HepG2 (cell line): ENCODE data around the gene CNN3. TPM values are rescaled to one million over a fixed set of nuclear protein-coding genes. Genes with fewer than 3 reads are reported as not detected.

Source experiments
- ARNTL ChIP-seq: sonication (generic); formaldehyde crosslinking; IDR thresholded peaks from 2 replicates; pipeline ENCODE4 v1.4.0; 2020; ENCODE audit warnings: mild to moderate bottlenecking, missing genetic modification reagents
- DNMT3B ChIP-seq: conservative IDR thresholded peaks from 2 replicates; pipeline ENCODE4 v1.6.1; 2016; ENCODE audit warnings: missing biosample characterization, control low read depth
- ETS1 ChIP-seq: sonication (generic); formaldehyde crosslinking; IDR thresholded peaks from 2 replicates; pipeline ENCODE4 v1.4.0; 2020; ENCODE audit warnings: missing genetic modification reagents
- GFI1 ChIP-seq: sonication (generic); formaldehyde crosslinking; IDR thresholded peaks from 2 replicates; pipeline ENCODE4 v1.5.0; 2020; ENCODE audit warnings: missing genetic modification reagents, mild to moderate bottlenecking, borderline replicate concordance
- GMEB2 ChIP-seq: IDR thresholded peaks from 2 replicates; pipeline ENCODE4 v1.6.1; 2016; ENCODE audit warnings: missing biosample characterization, missing genetic modification reagents, low read depth
- HNF1A ChIP-seq, 2 experiments: sonication (generic) in 1 of 2; formaldehyde crosslinking in 1 of 2; IDR thresholded peaks; 2 replicates each; pipeline versions ENCODE4 v1.4.0 to v1.6.1; 2016 to 2020; ENCODE audit warnings: borderline replicate concordance in 1 of 2, low read depth in 1 of 2, mild to moderate bottlenecking in 1 of 2, missing genetic modification reagents in 1 of 2
- KLF12 ChIP-seq: sonication (generic); formaldehyde crosslinking; IDR thresholded peaks from 2 replicates; pipeline ENCODE4 v1.4.0; 2020; ENCODE audit warnings: missing genetic modification reagents, borderline replicate concordance
- POGZ ChIP-seq: sonication (generic); formaldehyde crosslinking; IDR thresholded peaks from 2 replicates; pipeline ENCODE4 v1.4.0; 2020; ENCODE audit warnings: mild to moderate bottlenecking, missing genetic modification reagents
- ZBTB46 ChIP-seq: sonication (generic); formaldehyde crosslinking; IDR thresholded peaks from 2 replicates; pipeline ENCODE4 v1.4.0; 2020; ENCODE audit warnings: mild to moderate bottlenecking, missing genetic modification reagents, borderline replicate concordance
- ZNF343 ChIP-seq: sonication (generic); formaldehyde crosslinking; IDR thresholded peaks from 2 replicates; pipeline ENCODE4 v1.4.0; 2020; ENCODE audit warnings: mild to moderate bottlenecking, missing genetic modification reagents
- polyA plus RNA-seq, 8 experiments: library from polyadenylated mRNA; depleted of rRNA in 3 of 8; stranded (reverse) in 7 of 8; unstranded in 1 of 8; fragments of >200 nt; fragmentation: Illumina TruSeq in 4 of 8; extraction: Trizol in 4 of 8; gene quantifications; 2 replicates each; pipeline versions ENCODE4 v1.2.1 to v1.2.3, GENCODE V29; 2011 to 2016; ENCODE audit warnings: low read depth in 4 of 8, missing spikeins in 1 of 8, mixed read lengths in 1 of 8; ENCODE audit not compliant: insufficient read depth in 1 of 8
- total RNA-seq, 5 experiments: library from RNA; depleted of rRNA; stranded (reverse); fragments of >200 nt; fragmentation: Illumina TruSeq; extraction: Trizol; gene quantifications; 2 replicates each; pipeline ENCODE4 v1.2.3, GENCODE V29; 2016; ENCODE audit warnings: low read depth in 1 of 5

Gene CNN3
- total and polyA plus RNA-seq, 2 of the 13 experiments (the other 11 are each of a cell fraction or from before 2014, with no cell fraction given): 113 to 223 TPM

- no peak for TF ChIP-seq HNF1A (IDR thresholded peaks at IDR 0.05; ENCODE audit: low read depth)
- TF ChIP-seq HNF1A (CRISPR knock-in tag; IDR thresholded peaks at IDR 0.05; ENCODE audit: borderline replicate concordance): no peak
- TF ChIP-seq GMEB2 (CRISPR knock-in tag): no peak
- TF ChIP-seq GFI1 (CRISPR knock-in tag): no peak
- TF ChIP-seq KLF12 (CRISPR knock-in tag): no peak
- no peak for TF ChIP-seq ARNTL (CRISPR knock-in tag)
- TF ChIP-seq ETS1 (CRISPR knock-in tag): no peak
- TF ChIP-seq ZBTB46 (CRISPR knock-in tag): no peak
- TF ChIP-seq DNMT3B (CRISPR knock-in tag): no peak
- TF ChIP-seq POGZ (CRISPR knock-in tag): no peak
- TF ChIP-seq ZNF343 (CRISPR knock-in tag): no peak
Measured at GRCh38 chr1:94974824-94975223, 47.9 kb upstream of the CNN3 start (continued).
